ENCODE data around the gene TMEM120B. TPM values are rescaled to one million over a fixed set of nuclear protein-coding genes. Genes with fewer than 3 reads are reported as not detected.
A peak's percentile ranks its signal among the peaks of the same experiment; 100 is the strongest.

Gene TMEM120B
- total RNA-seq, 4 donors from 2014 or later, result 1.9 to 19.9 (median 4.5) TPM

- intact Hi-C loops (cut with DNase I; ENCODE audit: low total_unique reads) (no loop called here), in situ Hi-C loops (cut with MboI; ENCODE audit: low pct_ligation_motif_present in 1 of 4, low pct_unique_long_range_greater_than_20kb in 1 of 4, low sequenced_read_pairs in 3 of 4) (no loop called here)
- Histone ChIP-seq H3K9me3 (no peaks in the 10 kb centered on the region), H3K36me3 (peaks cover 0 to 15% (median 4%) of the 10 kb centered on the region in 4 donors), H3K4me3 (no peak overlapping the region), H3K27ac (no peak overlapping the region), H3K4me1 (peaks cover 28 to 50% (median 45%) of the 10 kb centered on the region in 4 donors), H3K27me3 (no peaks in the 10 kb centered on the region)
- no peak for DNase-seq
- 75% methylated on average over 14 of the region's 14 CpGs; no CpG with 5 or more reads in 1 of the 2 donors for WGBS, 2 donors (ENCODE audit: low coverage in 1 of 2)
- TF ChIP-seq POLR2AphosphoS5 (IDR thresholded peaks at IDR 0.05), result no peak
- TF ChIP-seq CTCF (IDR thresholded peaks at IDR 0.05), result no peak
- TF ChIP-seq POLR2A (IDR thresholded peaks at IDR 0.05), result no peak
- TF ChIP-seq EP300 (IDR thresholded peaks at IDR 0.05; ENCODE audit: low read depth), result no peak
Measured at GRCh38 chr12:121807642-121808347, 95.2 kb downstream of the TMEM120B start.

GRCh38 chr12:121808623-121809022 is 96.1 kb downstream of the TMEM120B start:
- intact Hi-C loops (cut with DNase I; ENCODE audit: low total_unique reads), result no loop called here
- TF ChIP-seq CTCF (IDR thresholded peaks at IDR 0.05) (no peak), POLR2A (IDR thresholded peaks at IDR 0.05) (no peak), EP300 (IDR thresholded peaks at IDR 0.05; ENCODE audit: low read depth) (no peak), POLR2AphosphoS5 (IDR thresholded peaks at IDR 0.05) (no peak)
- 89% methylated on average over 8 of the region's 8 CpGs; no CpG with 5 or more reads in 1 of the 2 donors for WGBS, 2 donors (ENCODE audit: low coverage in 1 of 2)
- Histone ChIP-seq H3K27ac (no peak overlapping the region), H3K4me3 (no peak overlapping the region), H3K36me3 (peaks cover 0 to 15% (median 4%) of the 10 kb centered on the region in 4 donors), H3K4me1 (peaks cover 36 to 58% (median 53%) of the 10 kb centered on the region in 4 donors), H3K9me3 (no peaks in the 10 kb centered on the region), H3K27me3 (no peaks in the 10 kb centered on the region)
- in situ Hi-C loops (cut with MboI; ENCODE audit: low pct_ligation_motif_present in 1 of 4, low pct_unique_long_range_greater_than_20kb in 1 of 4, low sequenced_read_pairs in 3 of 4), result no loop called here
- no peak for DNase-seq

GRCh38 chr12:121809712-121810116 is 97.2 kb downstream of the TMEM120B start:
- Histone ChIP-seq H3K4me1 (peaks cover 39 to 61% (median 56%) of the 10 kb centered on the region in 4 donors), H3K27ac (no peak overlapping the region), H3K36me3 (peaks cover 0 to 19% (median 6%) of the 10 kb centered on the region in 4 donors), H3K9me3 (no peaks in the 10 kb centered on the region), H3K4me3 (no peak overlapping the region), H3K27me3 (no peaks in the 10 kb centered on the region)
- no peak for DNase-seq
- 90% methylated on average over 27 of the region's 27 CpGs; no CpG with 5 or more reads in 1 of the 2 donors for WGBS, 2 donors (ENCODE audit: low coverage in 1 of 2)
- no peak for TF ChIP-seq EP300 (IDR thresholded peaks at IDR 0.05; ENCODE audit: low read depth)
- TF ChIP-seq CTCF (IDR thresholded peaks at IDR 0.05), result no peak
- no peak for TF ChIP-seq POLR2AphosphoS5 (IDR thresholded peaks at IDR 0.05)
- no peak for TF ChIP-seq POLR2A (IDR thresholded peaks at IDR 0.05)
- in situ Hi-C loops (cut with MboI; ENCODE audit: low pct_ligation_motif_present in 1 of 4, low pct_unique_long_range_greater_than_20kb in 1 of 4, low sequenced_read_pairs in 3 of 4), result no loop called here
- intact Hi-C loops (cut with DNase I; ENCODE audit: low total_unique reads), result no loop called here

GRCh38 chr12:121810234-121810817 is 97.8 kb downstream of the TMEM120B start:
- in situ Hi-C loops (cut with MboI; ENCODE audit: low pct_ligation_motif_present in 1 of 4, low pct_unique_long_range_greater_than_20kb in 1 of 4, low sequenced_read_pairs in 3 of 4), result no loop called here
- intact Hi-C loops (cut with DNase I; ENCODE audit: low total_unique reads), result no loop called here
- peaks cover 39 to 61% (median 52%) of the 10 kb centered on the region in 4 donors for H3K4me1 ChIP-seq
- H3K27ac ChIP-seq, result peak overlapping the region in 1 of 4 donors; percentile 86
- no peak for TF ChIP-seq POLR2AphosphoS5 (IDR thresholded peaks at IDR 0.05)
- TF ChIP-seq CTCF (IDR thresholded peaks at IDR 0.05), result no peak
- no peak for TF ChIP-seq POLR2A (IDR thresholded peaks at IDR 0.05)
- no peak for TF ChIP-seq EP300 (IDR thresholded peaks at IDR 0.05; ENCODE audit: low read depth)
- WGBS, 2 donors (ENCODE audit: low coverage in 1 of 2), result 89% methylated on average over 33 of the region's 33 CpGs; no CpG with 5 or more reads in 1 of the 2 donors
- peaks cover 0 to 25% (median 8%) of the 10 kb centered on the region in 4 donors for H3K36me3 ChIP-seq
- no peaks in the 10 kb centered on the region for H3K9me3 ChIP-seq
- no peak overlapping the region for H3K4me3 ChIP-seq
- DNase-seq, result no peak
- no peaks in the 10 kb centered on the region for H3K27me3 ChIP-seq

Measured in transverse colon (tissue), 4 donors.